Breast epithelium (tissue), 3 donors: ENCODE results near the gene CIAO3.

ENCODE experiments used
- POLR2A ChIP-seq: fragments of 450-650 bp; IDR thresholded peaks from one replicate; pipeline ENCODE4 v1.6.1; 2016; ENCODE audit warnings: antibody characterized with exemption, mild to moderate bottlenecking, moderate library complexity
- POLR2AphosphoS5 ChIP-seq, 3 donors: sonication (generic); formaldehyde crosslinking; IDR thresholded peaks; one replicate each; pipeline ENCODE4 v1.6.1; 2017; ENCODE audit warnings: antibody characterized with exemption in 3 of 3
- TF ChIP-seq, protein P1 (sequence below), 3 donors: fragments of 450-650 bp; IDR thresholded peaks; one replicate each; pipeline ENCODE4 v1.5.1; 2016 to 2017; ENCODE audit warnings: antibody characterized with exemption in 3 of 3, mild to moderate bottlenecking in 3 of 3, moderate library complexity in 3 of 3

DNA sequence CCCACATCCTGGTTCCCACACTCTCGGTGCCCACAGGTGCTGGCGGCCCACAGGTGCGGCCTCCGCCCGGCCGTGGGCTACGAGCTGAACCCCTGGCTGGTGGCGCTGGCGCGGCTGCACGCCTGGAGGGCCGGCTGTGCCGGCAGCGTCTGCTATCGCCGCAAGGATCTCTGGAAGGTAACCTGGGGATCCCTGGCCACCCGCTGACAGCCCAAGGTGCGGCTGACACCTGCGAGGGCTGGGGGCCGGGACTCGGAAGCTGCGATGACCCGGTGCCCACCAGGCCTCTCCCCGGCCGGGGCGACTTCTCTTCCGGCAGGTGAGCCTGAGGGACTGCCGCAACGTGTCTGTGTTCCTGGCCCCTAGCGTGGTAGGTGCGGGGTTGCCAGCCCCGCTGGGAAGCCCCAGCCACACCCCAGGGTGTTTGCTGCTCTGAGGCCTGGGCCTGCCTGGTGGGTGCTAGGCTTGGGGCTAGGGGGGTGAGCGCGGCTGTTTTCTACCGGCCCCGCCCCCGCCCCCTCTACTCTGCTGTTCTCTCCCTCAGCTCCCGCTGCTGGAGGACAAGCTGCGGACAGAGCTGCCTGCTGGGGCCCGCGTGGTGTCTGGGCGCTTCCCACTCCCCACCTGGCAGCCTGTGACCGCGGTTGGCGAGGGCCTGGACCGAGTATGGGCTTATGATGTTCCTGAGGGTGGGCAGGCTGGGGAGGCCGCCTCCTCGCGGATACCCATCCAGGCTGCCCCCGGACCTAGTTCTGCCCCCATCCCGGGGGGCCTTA lies 18.8 kb downstream of the CIAO3 start:
- TF ChIP-seq, protein P1, sequence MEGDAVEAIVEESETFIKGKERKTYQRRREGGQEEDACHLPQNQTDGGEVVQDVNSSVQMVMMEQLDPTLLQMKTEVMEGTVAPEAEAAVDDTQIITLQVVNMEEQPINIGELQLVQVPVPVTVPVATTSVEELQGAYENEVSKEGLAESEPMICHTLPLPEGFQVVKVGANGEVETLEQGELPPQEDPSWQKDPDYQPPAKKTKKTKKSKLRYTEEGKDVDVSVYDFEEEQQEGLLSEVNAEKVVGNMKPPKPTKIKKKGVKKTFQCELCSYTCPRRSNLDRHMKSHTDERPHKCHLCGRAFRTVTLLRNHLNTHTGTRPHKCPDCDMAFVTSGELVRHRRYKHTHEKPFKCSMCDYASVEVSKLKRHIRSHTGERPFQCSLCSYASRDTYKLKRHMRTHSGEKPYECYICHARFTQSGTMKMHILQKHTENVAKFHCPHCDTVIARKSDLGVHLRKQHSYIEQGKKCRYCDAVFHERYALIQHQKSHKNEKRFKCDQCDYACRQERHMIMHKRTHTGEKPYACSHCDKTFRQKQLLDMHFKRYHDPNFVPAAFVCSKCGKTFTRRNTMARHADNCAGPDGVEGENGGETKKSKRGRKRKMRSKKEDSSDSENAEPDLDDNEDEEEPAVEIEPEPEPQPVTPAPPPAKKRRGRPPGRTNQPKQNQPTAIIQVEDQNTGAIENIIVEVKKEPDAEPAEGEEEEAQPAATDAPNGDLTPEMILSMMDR (IDR thresholded peaks at IDR 0.05) = no peak
- no peak for TF ChIP-seq POLR2A
- TF ChIP-seq POLR2AphosphoS5 (IDR thresholded peaks at IDR 0.05) = no peak
